A204.1 (cell line): ENCODE data around the gene SUCLG1.
"Not testable (repeated sequence)": the region's sequence is repeated elsewhere in the genome, so short reads cannot be mapped to it uniquely, and the experiment has no call there.

ENCODE experiments used
- FAIRE-seq: peaks from 2 replicates; lab custom pipeline; 2012; peaks lifted over from hg19 to GRCh38; lab: Jason Lieb, UNC

Gene SUCLG1

DNA sequence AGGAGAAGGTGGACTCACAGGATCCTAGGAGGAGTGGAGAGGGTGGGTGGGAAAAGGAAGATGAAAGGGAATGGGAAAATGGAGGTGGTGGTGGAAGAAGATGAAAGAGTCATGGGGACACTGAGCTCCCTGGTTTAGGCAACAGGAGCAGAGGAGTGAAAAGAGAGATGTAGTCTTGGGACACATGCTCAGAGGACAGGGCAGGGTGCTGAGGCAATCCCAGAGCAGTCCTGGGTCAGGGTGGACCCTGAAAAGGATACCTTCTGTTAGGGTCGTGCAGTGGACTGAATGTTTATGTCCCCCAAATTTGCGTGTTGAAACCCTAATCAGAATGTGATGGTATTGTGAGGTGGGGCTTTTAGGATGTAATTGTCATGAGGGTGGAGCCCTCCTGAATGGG lies 37.9 kb downstream of the SUCLG1 start:
- FAIRE-seq = no peak

DNA sequence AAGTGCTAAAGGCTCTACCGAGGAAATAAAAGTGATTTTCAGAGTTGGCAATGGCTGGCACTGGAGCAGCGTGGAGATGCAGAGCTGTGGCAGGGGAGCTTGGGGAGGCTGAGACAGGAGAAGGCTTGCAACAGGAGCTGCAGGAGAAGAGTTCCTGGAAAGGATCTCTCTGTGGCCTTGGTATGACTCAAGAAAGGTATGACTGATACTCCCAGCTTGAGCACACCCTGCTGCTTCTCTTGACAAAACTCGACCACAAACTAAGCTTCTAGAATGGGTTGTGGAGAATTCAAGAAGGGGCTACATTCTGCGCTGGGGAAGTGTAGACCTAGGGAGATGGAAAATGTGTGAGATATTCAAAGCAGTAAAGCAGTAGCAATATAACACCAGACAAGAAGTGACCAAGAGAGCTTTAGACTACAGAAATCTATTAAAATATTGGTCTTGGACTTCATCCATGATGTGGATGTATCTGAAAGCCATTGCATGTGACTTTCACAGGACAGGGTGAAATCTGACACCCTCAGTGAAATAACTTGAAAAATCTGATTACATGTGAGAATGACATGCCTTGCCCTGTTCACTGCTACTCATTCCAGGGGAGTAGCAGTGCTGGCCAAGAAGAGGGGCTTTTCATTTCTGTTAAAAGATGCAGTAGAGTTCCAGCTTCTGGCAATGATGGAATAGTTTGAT lies 41.5 kb downstream of the SUCLG1 start:
- no peak for FAIRE-seq

DNA sequence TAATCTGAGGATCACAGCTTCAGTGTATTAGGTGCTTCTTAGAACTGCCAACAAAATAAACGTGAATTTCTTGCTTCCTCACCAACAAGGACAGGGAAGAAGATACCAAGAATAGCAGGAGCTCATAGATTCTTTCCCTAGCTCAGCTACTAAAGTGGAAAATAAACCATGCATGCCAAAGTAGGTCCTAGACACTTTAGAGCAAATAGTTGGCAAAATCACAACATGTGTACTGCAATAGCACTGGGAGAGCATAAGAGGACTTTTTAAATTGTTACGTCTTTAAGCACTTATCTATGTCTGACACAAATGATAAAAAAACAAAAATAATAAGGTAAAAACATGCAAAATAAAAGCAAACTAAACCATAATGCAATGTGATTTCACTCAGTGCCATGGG lies 49.5 kb downstream of the SUCLG1 start:
- no peak for FAIRE-seq

DNA sequence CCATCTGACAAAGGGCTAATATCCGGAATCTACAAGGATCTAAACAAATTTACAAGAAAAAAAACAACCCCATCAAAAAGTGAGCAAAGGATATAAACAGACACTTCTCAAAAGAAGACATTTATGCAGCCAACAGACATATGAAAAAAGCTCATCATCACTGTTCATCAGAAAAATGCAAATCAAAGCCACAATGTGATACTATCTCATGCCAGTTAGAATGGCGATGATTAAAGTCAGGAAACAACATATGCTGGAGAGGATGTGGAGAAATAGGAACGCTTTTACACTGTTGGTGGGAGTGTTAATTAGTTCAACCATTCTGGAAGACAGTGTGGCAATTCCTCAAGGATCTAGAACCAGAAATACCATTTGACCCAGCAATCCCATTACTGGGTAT lies 57.0 kb downstream of the SUCLG1 start:
- FAIRE-seq = not testable (repeated sequence)

DNA sequence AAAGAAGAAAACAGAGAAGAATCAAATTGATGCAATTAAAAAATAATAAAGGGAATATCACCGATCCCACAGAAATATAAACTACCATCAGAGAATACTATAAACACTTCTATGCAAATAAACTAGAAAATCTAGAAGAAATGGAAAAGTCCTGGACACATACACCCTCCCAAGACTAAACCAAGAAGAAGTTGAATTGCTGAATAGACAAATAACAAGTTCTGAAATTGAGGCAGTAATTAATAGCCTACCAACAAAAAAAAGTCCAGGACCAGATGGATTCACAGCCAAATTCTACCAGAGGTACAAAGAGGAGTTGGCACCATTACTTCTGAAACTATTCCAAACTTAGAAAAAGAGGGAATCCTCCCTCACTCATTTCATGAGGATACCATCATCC lies 59.2 kb downstream of the SUCLG1 start:
- not testable (repeated sequence) for FAIRE-seq

DNA sequence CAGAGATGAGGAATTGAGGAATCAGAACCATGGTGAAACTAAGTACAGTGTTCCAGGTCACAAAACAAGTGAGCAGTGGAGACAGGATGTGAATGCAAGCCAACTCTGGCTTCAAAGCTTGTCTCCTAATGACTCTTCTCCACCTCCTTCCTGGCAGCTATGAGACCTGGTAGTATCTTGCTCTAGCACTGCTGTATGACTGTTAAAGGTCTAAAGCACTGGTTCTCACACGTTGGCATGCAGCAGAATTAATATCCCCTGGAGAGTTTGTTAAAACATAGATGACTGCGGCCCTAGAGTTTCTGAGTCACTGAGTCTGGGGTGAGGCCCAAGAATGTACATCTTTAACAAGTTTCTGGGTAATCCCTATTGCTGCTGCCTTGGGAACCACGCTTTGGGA lies 63.3 kb downstream of the SUCLG1 start:
- FAIRE-seq = no peak

DNA sequence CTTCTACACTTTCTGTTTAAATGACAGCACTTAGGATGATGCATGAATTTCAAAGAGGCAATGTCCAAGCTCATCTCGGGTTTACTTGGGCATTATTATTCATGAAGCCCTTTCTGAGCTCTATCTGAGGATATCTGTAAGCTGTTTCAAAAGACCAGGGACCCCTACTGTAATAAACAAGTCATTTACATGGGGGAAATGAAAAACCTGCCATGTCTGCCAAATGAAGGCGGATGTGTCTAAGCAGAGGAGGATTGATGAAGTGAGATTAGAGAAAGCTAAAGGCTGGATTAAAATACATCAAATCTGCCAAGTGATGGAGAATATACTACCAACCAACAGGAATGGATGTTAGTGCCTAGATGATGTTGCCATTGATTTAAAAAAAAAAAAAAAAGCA lies 64.5 kb downstream of the SUCLG1 start:
- FAIRE-seq = no peak

DNA sequence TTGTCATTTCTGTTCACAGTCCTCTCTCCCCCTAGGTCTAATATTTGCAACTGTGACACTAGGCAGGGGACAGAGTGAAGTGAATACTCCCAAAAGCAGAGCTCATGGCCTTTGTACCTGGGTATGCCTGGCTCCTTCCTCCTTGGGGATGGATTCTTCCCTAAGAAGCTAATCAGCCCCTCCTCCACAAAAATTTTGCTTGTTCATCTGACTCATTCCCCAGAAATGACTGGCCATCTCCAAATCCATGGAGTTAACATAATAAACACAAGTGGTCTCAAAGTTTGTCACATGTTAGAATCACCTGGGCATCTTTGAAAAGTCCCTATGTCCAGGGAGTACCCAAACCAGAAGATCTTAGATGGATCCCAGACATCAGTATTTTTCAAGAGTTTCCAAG lies 65.3 kb downstream of the SUCLG1 start:
- no peak for FAIRE-seq

DNA sequence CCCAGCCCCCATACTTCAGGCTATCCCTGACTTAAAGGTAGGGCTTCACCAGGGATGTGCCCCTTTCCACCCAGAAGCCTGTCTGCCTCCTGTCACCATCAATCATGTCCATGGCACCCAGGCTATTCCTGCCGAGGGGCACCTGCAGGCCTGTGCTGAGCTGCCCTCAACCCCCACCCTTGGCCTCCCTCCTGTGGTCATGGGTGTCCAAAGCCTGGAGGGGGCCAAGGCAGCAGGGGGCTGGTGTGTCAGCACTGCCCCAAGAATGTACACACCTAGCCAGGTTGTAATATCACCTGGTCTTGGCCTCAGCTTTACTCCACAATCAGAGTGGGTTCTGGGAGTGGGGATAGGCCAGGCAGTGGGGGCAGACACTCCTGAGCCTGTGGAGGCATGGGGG lies 69.3 kb downstream of the SUCLG1 start:
- no peak for FAIRE-seq

DNA sequence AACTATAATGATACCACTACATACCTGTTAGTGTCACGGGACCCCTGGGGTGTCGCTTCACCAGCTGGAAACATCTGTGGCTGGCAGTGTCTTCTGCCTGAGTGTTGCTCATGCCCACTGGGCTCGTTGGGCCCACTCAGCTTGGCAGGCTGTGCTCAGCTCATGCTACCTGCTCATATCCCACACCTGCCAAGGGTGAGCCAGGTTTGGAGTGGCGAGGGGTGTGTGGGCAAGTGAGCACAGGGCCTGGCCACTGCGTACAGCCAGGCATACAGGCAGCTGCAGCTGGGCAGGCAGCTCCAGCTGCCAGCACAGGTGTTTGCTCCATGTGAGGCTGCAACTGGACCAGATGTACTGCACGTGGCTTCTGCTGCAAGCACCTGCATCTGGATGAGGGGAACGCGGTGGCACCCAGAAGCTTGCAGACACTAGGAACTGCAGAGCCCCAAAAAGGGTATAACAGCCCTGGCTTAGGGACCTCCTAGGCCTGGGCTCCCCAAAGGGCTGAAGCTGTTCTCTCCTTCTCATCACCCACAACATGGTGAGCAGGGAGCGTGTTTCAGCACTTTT lies 70.1 kb downstream of the SUCLG1 start:
- no peak for FAIRE-seq

DNA sequence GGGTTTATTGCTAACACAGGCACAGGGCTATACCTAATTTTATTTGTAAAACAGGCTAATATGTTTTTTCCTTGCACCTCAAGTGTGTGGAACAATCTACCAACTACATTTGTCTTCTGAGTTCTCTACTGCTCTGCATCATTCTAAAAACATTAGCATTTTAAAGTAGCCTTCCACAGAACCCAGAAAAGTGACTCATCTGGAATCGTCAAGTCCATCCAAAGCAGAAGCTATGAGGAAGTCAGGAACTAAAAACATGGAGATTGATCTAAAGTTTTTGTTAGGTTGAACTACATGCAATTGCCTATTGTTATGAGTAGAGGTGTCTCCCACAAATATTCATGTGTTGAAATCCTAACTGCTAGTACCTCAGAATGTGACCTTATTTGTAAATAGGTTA lies 70.9 kb downstream of the SUCLG1 start:
- no peak for FAIRE-seq

DNA sequence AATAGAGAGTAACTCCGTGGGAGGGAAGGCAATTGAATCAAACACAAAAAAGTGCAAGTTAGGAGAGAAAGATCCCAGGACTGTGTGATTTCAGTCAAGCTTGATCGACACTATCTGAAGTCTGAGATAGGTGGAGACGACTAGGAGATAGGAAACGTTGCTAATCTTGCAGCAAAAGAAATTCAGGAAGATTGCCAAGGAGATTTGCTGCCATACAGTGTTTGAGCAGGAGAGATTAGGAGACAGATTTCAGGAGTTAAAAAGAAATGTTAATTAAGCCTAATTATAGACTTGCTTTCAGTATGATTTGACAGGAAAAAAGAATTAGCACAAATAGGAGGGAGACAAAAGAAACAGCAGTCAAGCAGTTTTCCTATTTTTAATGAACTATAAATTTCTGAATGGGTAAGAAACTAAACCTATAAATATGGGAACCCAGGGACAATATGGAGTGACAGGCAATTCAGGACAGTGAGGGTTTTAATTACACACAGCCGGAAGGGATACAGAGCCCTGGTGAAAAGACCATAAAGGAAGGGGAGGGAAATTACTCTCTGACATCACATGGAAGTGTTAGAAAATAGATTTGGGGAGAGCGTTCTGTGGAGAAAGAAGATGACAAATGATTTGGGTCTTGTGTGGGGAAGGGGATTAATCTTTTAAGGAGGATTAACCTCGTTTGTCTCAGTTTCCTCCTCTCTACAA lies 72.6 kb downstream of the SUCLG1 start:
- FAIRE-seq = no peak

DNA sequence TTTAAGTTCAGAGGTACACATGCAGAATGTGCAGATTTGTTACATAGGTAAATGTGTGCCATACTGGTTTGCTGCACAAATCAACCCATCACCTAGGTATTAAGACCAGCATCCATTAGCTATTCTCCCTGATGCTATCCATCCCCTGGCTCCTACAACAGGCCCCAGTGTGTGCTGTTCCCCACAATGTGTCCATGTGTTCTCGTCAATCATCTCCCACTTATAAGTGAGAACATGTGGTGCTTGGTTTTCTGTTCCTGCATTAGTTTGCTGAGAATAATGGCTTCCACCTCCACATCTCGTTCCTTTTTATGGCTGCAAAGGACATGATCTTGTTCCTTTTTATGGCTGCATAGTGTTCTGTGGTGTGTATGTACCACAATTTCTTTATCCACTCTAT lies 75.8 kb downstream of the SUCLG1 start:
- FAIRE-seq = no peak

DNA sequence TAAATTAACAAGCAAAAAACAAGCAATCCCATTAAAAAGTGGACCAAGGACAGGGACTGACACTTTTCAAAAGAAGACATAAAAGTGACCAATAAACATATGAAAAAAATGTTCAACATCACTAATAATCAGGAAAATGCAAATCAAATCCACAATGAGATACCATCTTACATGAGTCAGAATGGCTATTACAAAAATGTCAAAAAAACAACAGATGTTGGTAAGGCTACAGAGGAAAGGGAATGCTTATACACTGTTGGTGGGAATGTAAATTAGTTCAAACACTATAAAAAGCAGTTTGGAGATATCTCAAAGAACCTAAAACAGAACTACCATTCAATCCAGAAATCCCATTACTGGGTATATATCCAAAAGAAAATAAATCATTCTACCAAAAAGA lies 78.2 kb downstream of the SUCLG1 start:
- FAIRE-seq = no peak

DNA sequence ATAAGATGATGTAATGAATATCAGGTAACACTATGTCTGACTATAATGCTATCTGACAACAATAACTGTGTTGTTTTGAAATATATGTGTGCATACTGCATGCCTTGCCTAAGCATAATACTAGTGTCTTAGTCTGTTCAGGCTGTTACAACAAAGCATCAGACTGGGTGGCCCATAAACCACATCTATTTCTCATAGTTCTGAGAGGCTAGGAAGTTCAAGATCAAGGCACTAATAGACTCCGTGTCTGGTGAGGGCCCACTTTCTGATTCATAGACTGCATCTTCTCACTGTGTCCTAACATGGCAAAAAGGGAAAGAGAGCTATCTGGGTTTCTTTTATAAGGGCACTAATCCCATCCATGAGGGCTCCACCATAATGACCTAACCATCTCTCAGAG lies 80.1 kb downstream of the SUCLG1 start:
- FAIRE-seq = no peak

DNA sequence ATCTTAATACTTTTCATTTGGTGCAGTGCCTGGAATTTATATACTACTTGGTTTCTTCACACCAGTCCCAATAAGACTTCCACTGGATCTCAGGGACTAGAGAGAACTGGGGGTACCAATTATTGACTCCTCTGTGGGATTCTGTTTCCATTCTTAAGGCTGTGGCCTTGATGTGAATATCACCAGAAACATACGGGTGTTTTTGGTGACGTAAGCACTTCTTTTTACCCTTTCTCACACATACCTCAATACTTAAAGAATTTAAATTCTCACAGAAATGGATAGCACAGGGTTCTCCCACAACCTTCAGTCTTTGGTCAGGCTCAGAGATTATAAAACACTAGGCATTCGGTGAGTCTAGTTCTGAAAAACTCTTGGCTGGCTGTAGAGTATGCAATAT lies 84.1 kb downstream of the SUCLG1 start:
- no peak for FAIRE-seq

DNA sequence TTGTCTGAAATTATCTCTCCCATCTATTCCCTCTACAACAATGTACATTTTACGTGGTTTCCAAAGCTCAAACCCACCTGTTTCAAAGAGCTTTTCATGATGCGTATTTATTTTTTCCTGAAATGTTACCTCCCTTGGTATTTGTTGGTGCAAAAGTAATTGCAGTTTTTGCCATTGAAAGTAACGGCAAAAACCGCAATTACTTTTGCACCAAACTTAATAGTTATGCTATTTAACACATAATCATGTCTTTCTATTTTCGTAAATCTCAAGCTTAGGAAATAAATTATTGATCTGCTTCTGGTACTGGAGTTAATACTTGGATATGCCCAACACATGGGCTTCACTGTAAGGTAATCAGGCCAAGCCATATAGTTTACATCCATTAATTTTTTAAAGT lies 85.2 kb downstream of the SUCLG1 start:
- FAIRE-seq = no peak
